HUES6 (cell line): ENCODE measurements around the gene DESI1.
"Not testable (repeated sequence)": the region's sequence is repeated elsewhere in the genome, so short reads cannot be mapped to it uniquely, and the experiment has no call there.

Experiments used
- H3K27ac ChIP-seq: 2 replicates; pipeline ENCODE4 v1.7.0; 2013; ENCODE audit warnings: low read depth, mild to moderate bottlenecking, low read length, inconsistent platforms
- H3K27me3 ChIP-seq: 2 replicates; pipeline ENCODE4 v1.6.1; 2013; ENCODE audit warnings: low read length; ENCODE audit not compliant: control insufficient read depth, insufficient read depth
- H3K36me3 ChIP-seq: 2 replicates; pipeline ENCODE4 v1.6.1; 2013; ENCODE audit warnings: low read length; ENCODE audit not compliant: control insufficient read depth, insufficient read depth
- H3K4me1 ChIP-seq: 2 replicates; pipeline ENCODE4 v1.6.1; 2013; ENCODE audit warnings: low read length; ENCODE audit not compliant: control insufficient read depth, insufficient read depth
- H3K4me3 ChIP-seq: 2 replicates; pipeline ENCODE4 v1.5.1; 2013; ENCODE audit warnings: low read depth, low read length
- H3K9ac ChIP-seq: one replicate; pipeline ENCODE4 v1.6.1; 2013; ENCODE audit warnings: mild to moderate bottlenecking, low read length
- H3K9me3 ChIP-seq: 2 replicates; pipeline ENCODE4 v1.6.1; 2013; ENCODE audit warnings: low read depth, low read length; ENCODE audit not compliant: control insufficient read depth, insufficient read depth

The DESI1 gene

DNA sequence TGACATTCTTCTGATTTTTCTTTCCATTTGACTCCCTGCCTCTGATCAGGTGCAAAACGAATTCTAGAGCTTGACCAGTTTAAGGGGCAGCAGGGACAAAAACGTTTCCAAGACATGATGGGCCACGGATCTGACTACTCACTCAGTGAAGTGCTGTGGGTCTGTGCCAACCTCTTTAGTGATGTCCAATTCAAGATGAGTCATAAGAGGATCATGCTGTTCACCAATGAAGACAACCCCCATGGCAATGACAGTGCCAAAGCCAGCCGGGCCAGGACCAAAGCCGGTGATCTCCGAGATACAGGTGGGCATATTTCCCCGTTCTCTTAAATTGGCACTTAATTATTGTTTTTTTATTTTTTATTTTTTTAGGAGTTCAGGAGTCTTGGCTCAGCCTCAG is 15.6 kb upstream of the DESI1 start:
- no peaks in the 10 kb centered on the region for H3K4me1 ChIP-seq
- no peaks in the 10 kb centered on the region for H3K27me3 ChIP-seq
- H3K27ac ChIP-seq: no peak overlapping the region
- no peak overlapping the region for H3K4me3 ChIP-seq
- peaks cover 97% of the 10 kb centered on the region for H3K36me3 ChIP-seq
- H3K9me3 ChIP-seq: no peaks in the 10 kb centered on the region
- H3K9ac ChIP-seq: no peak overlapping the region

DNA sequence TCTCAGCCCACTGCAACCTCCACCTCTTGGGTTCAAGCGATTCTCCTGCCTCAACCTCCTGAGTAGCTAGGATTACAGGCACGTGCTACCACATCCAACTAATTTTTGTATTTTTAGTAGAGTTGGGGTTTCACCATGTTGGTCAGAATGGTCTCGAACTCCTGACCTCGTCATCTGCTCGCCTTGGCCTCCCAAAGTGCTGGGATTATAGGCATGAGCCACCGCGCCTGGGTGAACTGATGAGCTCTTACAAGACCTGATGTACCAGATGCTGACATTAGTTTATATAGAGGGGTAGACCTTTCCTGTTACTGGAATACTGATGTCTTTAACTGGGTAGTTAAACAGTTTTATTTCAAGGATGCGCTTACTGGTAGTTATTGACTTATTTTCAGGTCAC is 13.8 kb upstream of the DESI1 start:
- H3K9me3 ChIP-seq, H3K4me3 ChIP-seq, H3K9ac ChIP-seq, H3K4me1 ChIP-seq, H3K27ac ChIP-seq, H3K27me3 ChIP-seq: not testable (repeated sequence)
- peaks cover 89% of the 10 kb centered on the region for H3K36me3 ChIP-seq

GRCh38 chr22:41631615-41632014 is 10.8 kb upstream of the DESI1 start:
- H3K9ac ChIP-seq, H3K4me3 ChIP-seq, H3K4me1 ChIP-seq, H3K27me3 ChIP-seq, H3K9me3 ChIP-seq, H3K27ac ChIP-seq: not testable (repeated sequence)
- peaks cover 89% of the 10 kb centered on the region for H3K36me3 ChIP-seq

GRCh38 chr22:41631115-41631514 is 10.3 kb upstream of the DESI1 start:
- H3K9me3 ChIP-seq, H3K27me3 ChIP-seq, H3K27ac ChIP-seq, H3K9ac ChIP-seq, H3K4me1 ChIP-seq, H3K4me3 ChIP-seq: not testable (repeated sequence)
- peaks cover 87% of the 10 kb centered on the region for H3K36me3 ChIP-seq

GRCh38 chr22:41625577-41625976 is 4.7 kb upstream of the DESI1 start:
- Histone ChIP-seq H3K27me3 (no peaks in the 10 kb centered on the region), H3K36me3 (peaks cover 77% of the 10 kb centered on the region), H3K4me3 (no peak overlapping the region), H3K27ac (no peak overlapping the region), H3K4me1 (peaks cover 7% of the 10 kb centered on the region; the same call in 1 of the 2 replicates), H3K9ac (no peak overlapping the region), H3K9me3 (peaks cover 7% of the 10 kb centered on the region; the same call in 1 of the 2 replicates)

- Histone ChIP-seq H3K4me1 (peaks cover 14% of the 10 kb centered on the region; the same call in 1 of the 2 replicates), H3K36me3 (peaks cover 41% of the 10 kb centered on the region), H3K9ac (peak overlapping the region; percentile 96), H3K27me3 (no peaks in the 10 kb centered on the region), H3K9me3 (no peaks in the 10 kb centered on the region), H3K4me3 (peak overlapping the region; percentile 85), H3K27ac (peak overlapping the region; percentile 98)
Observed at GRCh38 chr22:41621911-41622179, 1.0 kb upstream of the DESI1 start.

DNA sequence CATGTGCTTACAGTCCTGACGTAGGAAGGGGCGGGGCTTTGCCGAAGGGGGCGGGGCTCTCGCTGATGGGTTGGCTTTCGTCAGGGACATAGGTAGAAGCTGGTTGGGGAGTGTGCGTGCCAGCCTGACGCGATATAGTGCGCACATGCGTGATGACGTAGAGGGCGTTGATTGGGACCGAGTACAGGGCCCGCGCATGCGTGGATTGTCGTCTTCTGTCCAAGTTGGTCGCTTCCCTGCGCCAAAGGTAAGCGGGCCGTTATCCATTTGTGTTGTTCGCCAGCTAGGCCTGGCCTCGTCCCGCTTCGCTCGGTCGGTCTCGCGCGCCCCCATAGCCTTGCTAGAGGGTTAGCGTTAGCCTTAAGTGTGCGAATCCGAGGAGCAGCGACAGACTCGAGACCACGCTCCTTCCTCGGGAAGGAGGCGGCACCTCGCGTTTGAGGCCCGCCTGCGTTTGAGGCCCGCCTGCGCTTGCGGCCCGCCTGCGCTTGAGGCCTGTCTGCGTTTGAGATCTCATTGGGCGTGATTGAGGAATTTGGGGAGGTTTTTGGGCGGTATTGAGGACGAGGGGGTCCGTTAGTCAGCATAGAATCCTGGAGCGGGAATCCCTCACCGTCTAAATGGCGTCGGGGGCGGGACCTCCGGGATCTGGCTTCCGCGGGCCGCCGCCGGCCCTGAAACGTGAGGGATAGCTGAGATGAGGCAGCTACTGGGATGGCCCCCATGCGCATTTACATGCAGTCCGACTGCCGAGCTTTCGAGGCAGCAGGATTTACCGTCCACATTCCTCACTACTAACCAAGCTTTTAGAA is 462 bp upstream of the DESI1 start, which contains the start of gene XRCC6:
TSS of gene XRCC6 (plus strand) at position 197 of the 812 bp plus-strand sequence. CDS start 710 bp downstream, outside the sequence.
- Histone ChIP-seq H3K36me3 (peaks cover 37% of the 10 kb centered on the region), H3K9me3 (no peaks in the 10 kb centered on the region), H3K4me3 (peak within 1 kb of the TSS; percentile 85), H3K9ac (peak within 1 kb of the TSS; percentile 96), H3K4me1 (peaks cover 14% of the 10 kb centered on the region; the same call in 1 of the 2 replicates), H3K27ac (peak within 1 kb of the TSS; percentile 98), H3K27me3 (no peaks in the 10 kb centered on the region)

- peaks cover 25% of the 10 kb centered on the region for H3K36me3 ChIP-seq
- H3K4me3 ChIP-seq: peak overlapping the region; percentile 85
- H3K9ac ChIP-seq: peak overlapping the region; percentile 78
- peak overlapping the region; percentile 53; the same call in 1 of the 2 replicates for H3K27ac ChIP-seq
- H3K27me3 ChIP-seq: no peaks in the 10 kb centered on the region
- peaks cover 14% of the 10 kb centered on the region; the same call in 1 of the 2 replicates for H3K4me1 ChIP-seq
- no peaks in the 10 kb centered on the region for H3K9me3 ChIP-seq
Observed at GRCh38 chr22:41619979-41620588, 759 bp downstream of the DESI1 start.

DNA sequence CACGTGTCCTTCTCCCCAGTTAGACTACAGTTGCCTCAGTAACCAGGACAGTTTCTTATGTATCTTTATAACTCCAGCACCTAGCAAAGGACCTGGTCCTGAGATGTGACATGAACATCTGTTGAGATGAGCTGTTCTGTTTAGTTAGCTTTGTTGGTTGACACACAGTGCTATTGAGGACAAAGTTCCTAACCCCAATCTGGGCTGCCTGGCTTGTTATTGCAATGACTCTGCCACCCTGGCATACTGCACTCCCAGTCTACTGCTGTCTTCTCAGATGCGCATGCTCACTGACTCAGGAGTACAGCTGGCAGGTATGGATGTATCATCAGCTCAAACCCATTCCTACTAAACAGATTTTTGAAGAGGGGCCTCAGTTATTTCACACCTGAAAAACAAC is 7.4 kb downstream of the DESI1 start:
- Histone ChIP-seq H3K9me3 (no peaks in the 10 kb centered on the region), H3K27me3 (no peaks in the 10 kb centered on the region), H3K9ac (no peak overlapping the region), H3K36me3 (peaks cover 5% of the 10 kb centered on the region; the same call in 1 of the 2 replicates), H3K4me1 (no peaks in the 10 kb centered on the region), H3K27ac (no peak overlapping the region), H3K4me3 (no peak overlapping the region)

DNA sequence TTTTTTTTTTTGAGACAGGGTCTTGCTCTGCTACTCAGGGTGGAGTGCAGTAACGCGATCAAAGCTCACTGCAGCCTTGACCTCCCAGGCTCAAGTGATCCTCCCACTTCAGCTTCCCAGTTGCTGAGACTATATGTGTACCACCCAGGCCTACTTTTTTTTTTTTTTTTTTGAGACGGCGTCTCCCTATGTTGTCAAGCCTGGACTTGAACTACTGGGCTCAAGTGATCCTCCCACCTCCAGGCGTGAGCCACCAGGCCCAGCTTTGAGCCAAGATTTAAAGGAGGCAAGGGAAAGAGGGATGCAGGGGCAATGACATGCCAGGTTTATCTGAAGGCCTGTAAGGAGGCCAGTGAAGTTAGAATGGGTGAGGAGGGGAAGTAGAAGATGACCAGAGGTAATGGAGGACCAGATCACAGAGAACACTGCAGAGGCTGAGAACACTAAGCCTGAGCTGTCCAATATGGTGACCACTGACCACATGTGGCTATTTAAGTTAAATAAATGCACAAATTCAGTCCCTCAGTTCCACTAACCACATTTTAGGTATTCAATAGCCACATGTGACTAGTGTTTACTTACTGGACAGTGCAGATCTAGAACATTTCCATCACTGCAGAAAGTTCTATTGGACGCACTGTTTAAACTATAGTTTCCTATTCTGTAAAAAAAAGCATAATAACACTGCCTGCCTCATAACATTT is 8.1 kb downstream of the DESI1 start:
- Histone ChIP-seq H3K4me1 (no peaks in the 10 kb centered on the region), H3K9ac (no peak overlapping the region), H3K4me3 (no peak overlapping the region), H3K36me3 (peaks cover 8% of the 10 kb centered on the region; the same call in 1 of the 2 replicates), H3K27me3 (no peaks in the 10 kb centered on the region), H3K27ac (peak overlapping the region; percentile 28; the same call in 1 of the 2 replicates), H3K9me3 (no peaks in the 10 kb centered on the region)

DNA sequence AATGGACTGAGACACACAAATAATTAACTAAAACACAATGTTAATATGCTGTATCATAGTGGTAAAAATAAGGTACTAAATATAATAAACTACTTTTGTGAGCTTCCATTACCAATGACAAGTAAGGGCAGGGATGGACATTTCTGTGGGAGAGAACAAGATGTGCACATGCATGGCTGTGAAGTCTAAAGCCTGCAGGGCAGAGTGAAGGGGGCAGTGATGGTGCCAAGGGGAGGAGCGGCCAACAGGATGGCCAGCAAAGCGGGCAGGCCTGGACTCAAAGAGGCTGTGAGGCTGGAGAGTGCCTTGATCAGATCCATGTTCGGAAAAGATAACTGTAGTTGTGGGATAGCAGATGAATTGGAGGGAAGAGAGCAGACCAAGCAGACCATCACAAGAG is 12.5 kb downstream of the DESI1 start:
- Histone ChIP-seq H3K27ac (no peak overlapping the region), H3K27me3 (no peaks in the 10 kb centered on the region), H3K9me3 (no peaks in the 10 kb centered on the region), H3K36me3 (peaks cover 39% of the 10 kb centered on the region), H3K4me3 (no peak overlapping the region), H3K4me1 (no peaks in the 10 kb centered on the region), H3K9ac (no peak overlapping the region)
